K562 (cell line): ENCODE results near the gene DUS3L. TPM values are rescaled to one million over a fixed set of nuclear protein-coding genes. Genes with fewer than 3 reads are reported as not detected.

ENCODE experiments used
- ATAC-seq: fragments of 200-7000 bp; cut with Tn5 transposase; 3 replicates; pipeline ENCODE4 v1.9.1; 2020; ENCODE audit warnings: moderate library complexity
- BruUV-seq: library from RNA; stranded (reverse); fragments of 400-500 nt; replicated peaks from 2 replicates; lab custom pipeline; 2021; lab: Mats Ljungman, UMichigan
- CTCF ChIA-PET: fragments of 300-600 bp; formaldehyde crosslinking; extraction: SDS; loops from one replicate; lab custom pipeline; 2021; ENCODE audit warnings: low intra/inter-chr PET ratio; lab: Yijun Ruan, JAX
- POLR2A ChIA-PET: fragments of 300-600, 350-650 bp; sonication (Branson Sonifier 250); formaldehyde crosslinking; extraction: SDS; loops from one replicate; lab custom pipeline; 2021; ENCODE audit warnings: antibody characterized with exemption, inconsistent platforms; lab: Yijun Ruan, JAX
- DNase-seq, 4 experiments: peaks; one replicate each; pipeline versions ENCODE4 v3.0.0 to v3.0.0-alpha.2; 2011 to 2018; ENCODE audit warnings: low spot score in 3 of 4, mixed read lengths in 3 of 4; ENCODE audit errors: extremely low read depth in 1 of 4
- FAIRE-seq: peaks from 2 replicates; lab custom pipeline; 2011; peaks lifted over from hg19 to GRCh38; lab: Jason Lieb, UNC
- H2AFZ ChIP-seq: 2 replicates; pipeline ENCODE4 v1.6.0; 2011; ENCODE audit warnings: low read depth, low read length, control low read depth, inconsistent platforms
- H3K27ac ChIP-seq: fragments of 200-600 bp; 3 replicates; pipeline ENCODE4 v1.8.0; 2011; ENCODE audit warnings: low read depth, mild to moderate bottlenecking, control low read depth, inconsistent platforms, low read length, moderate library complexity, mixed read lengths; ENCODE audit errors: extremely low read depth
- H3K27me3 ChIP-seq, 2 experiments: fragments of 300-600 bp in 1 of 2; 2 replicates in 1 of 2; 3 replicates in 1 of 2; pipeline versions ENCODE4 v1.6.0 to v1.8.0; 2011; ENCODE audit warnings: inconsistent platforms in 2 of 2, low read length in 2 of 2, mild to moderate bottlenecking in 1 of 2, mixed read lengths in 1 of 2, moderate library complexity in 1 of 2; ENCODE audit not compliant: control insufficient read depth in 2 of 2, insufficient read depth in 2 of 2
- H3K36me3 ChIP-seq: fragments of 300-600 bp; 3 replicates; pipeline ENCODE4 v1.8.0; 2011; ENCODE audit warnings: mild to moderate bottlenecking, low read length, inconsistent platforms; ENCODE audit not compliant: control insufficient read depth, insufficient read depth
- H3K4me1 ChIP-seq, 2 experiments: fragments of 200-600 bp in 1 of 2; replicated peaks in 1 of 2; 2 replicates in 1 of 2; 3 replicates in 1 of 2; pipeline versions ENCODE4 v1.5.1 to v1.8.0; 2011; ENCODE audit warnings: inconsistent platforms in 2 of 2, low read length in 2 of 2, mild to moderate bottlenecking in 1 of 2, mixed read lengths in 1 of 2, moderate library complexity in 1 of 2; ENCODE audit not compliant: control insufficient read depth in 2 of 2, insufficient read depth in 2 of 2
- H3K4me2 ChIP-seq: 2 replicates; pipeline ENCODE4 v1.6.1; 2011; ENCODE audit warnings: low read length, control low read depth, inconsistent platforms, mixed read lengths; ENCODE audit not compliant: insufficient read depth
- H3K4me3 ChIP-seq: fragments of 200-600 bp; sonication (generic), shearing (Covaris generic); 2 replicates; pipeline ENCODE4 v1.5.1; 2016; ENCODE audit warnings: control low read depth, inconsistent platforms
- H3K79me2 ChIP-seq: fragments of 200-600 bp; 3 replicates; pipeline ENCODE4 v1.8.0; 2011; ENCODE audit warnings: low read length, inconsistent platforms; ENCODE audit not compliant: control insufficient read depth, insufficient read depth
- H3K9ac ChIP-seq, 2 experiments: 2 replicates each; pipeline versions ENCODE4 v1.6.0 to v1.6.1; 2011; ENCODE audit warnings: low read depth in 2 of 2, low read length in 2 of 2, control low read depth in 1 of 2, inconsistent platforms in 1 of 2, mild to moderate bottlenecking in 1 of 2, mixed read lengths in 1 of 2; ENCODE audit not compliant: insufficient read depth in 1 of 2
- H3K9me1 ChIP-seq: one replicate; pipeline ENCODE4 v1.6.0; 2011; ENCODE audit warnings: inconsistent platforms, mild to moderate bottlenecking, low read length, moderate library complexity; ENCODE audit not compliant: control insufficient read depth, insufficient read depth
- H3K9me3 ChIP-seq: replicated peaks from 2 replicates; pipeline ENCODE4 v1.5.1; 2011; ENCODE audit warnings: low read depth, low read length, inconsistent platforms; ENCODE audit not compliant: control insufficient read depth, insufficient read depth
- H4K20me1 ChIP-seq: replicated peaks from 2 replicates; pipeline ENCODE4 v1.6.1; 2011; ENCODE audit warnings: low read length, inconsistent platforms, mixed read lengths; ENCODE audit not compliant: control insufficient read depth, insufficient read depth
- ETV5 ChIP-seq: sonication (generic); formaldehyde crosslinking; IDR thresholded peaks from 2 replicates; pipeline ENCODE4 v1.4.0; 2020; ENCODE audit warnings: low read depth, mild to moderate bottlenecking, missing genetic modification reagents
- FOXM1 ChIP-seq, 2 experiments: fragments of 450-650 bp in 1 of 2; sonication (generic) in 1 of 2; formaldehyde crosslinking in 1 of 2; IDR thresholded peaks; 2 replicates each; pipeline versions ENCODE4 v1.6.1 to v1.9.0; 2017 to 2022; ENCODE audit warnings: low read depth in 2 of 2, mild to moderate bottlenecking in 2 of 2, missing genetic modification reagents in 1 of 2, moderate library complexity in 1 of 2
- HEY1 ChIP-seq: fragments of 250-450 bp; sonication (Bioruptor Pico); IDR thresholded peaks from 2 replicates; pipeline ENCODE4 v1.5.0; 2020; ENCODE audit warnings: mild to moderate bottlenecking, moderate library complexity, borderline replicate concordance
- KLF13 ChIP-seq: fragments of 450-650 bp; IDR thresholded peaks from 2 replicates; pipeline ENCODE4 v1.6.1; 2016; ENCODE audit warnings: missing genetic modification characterization, low read depth, mild to moderate bottlenecking, missing compliant biosample characterization, moderate library complexity, borderline replicate concordance
- NFATC3 ChIP-seq: fragments of 450-650 bp; IDR thresholded peaks from 2 replicates; pipeline ENCODE4 v1.6.1; 2017; ENCODE audit warnings: mild to moderate bottlenecking
- NR1H2 ChIP-seq: sonication (generic); formaldehyde crosslinking; IDR thresholded peaks from 2 replicates; pipeline ENCODE4 v1.4.0; 2020; ENCODE audit warnings: mild to moderate bottlenecking, missing genetic modification reagents
- SLC30A9 ChIP-seq: fragments of 250-450 bp; sonication (Bioruptor Pico); IDR thresholded peaks from 2 replicates; pipeline ENCODE4 v1.8.0; 2022; ENCODE audit warnings: mild to moderate bottlenecking, moderate library complexity
- TCFL5 ChIP-seq: fragments of 250-450 bp; sonication (Bioruptor Pico); conservative IDR thresholded peaks from 2 replicates; pipeline ENCODE4 v1.6.1; 2021; ENCODE audit warnings: mild to moderate bottlenecking, moderate library complexity, matching md5 sums
- ZNF583 ChIP-seq: fragments of 250-450 bp; sonication (Bioruptor Pico); IDR thresholded peaks from 2 replicates; pipeline ENCODE4 v1.4.0; 2020
- ZNF584 ChIP-seq: fragments of 200-800 bp; sonication (Bioruptor generic); IDR thresholded peaks from 2 replicates; pipeline ENCODE4 v1.6.1; 2016; ENCODE audit warnings: low read depth, mild to moderate bottlenecking, missing genetic modification characterization, missing compliant biosample characterization
- WGBS: fragments of 100-300 bp; shearing (Covaris generic); methylation state at CpG from one replicate; pipeline ENCODE4 v1.1.6; 2016; ENCODE audit warnings: low coverage, mixed read lengths; ENCODE audit not compliant: insufficient coverage; ENCODE audit errors: missing lambda C conversion rate; 5-methylcytosine and 5-hydroxymethylcytosine counted together
- in situ Hi-C: fragments of 300-500 bp; cut with MboI; formaldehyde crosslinking; loops from 4 replicates; pipeline ENCODE4 v1.15.0; 2018; ENCODE audit warnings: inconsistent platforms, mixed read lengths
- intact Hi-C: fragments of 100-400 bp; cut with micrococcal nuclease; formaldehyde crosslinking; loops from 2 replicates; pipeline ENCODE4 v1.14.2; 2022
- polyA plus RNA-seq, 8 experiments: library from polyadenylated mRNA; depleted of rRNA in 4 of 8; stranded (reverse) in 5 of 8; unstranded in 3 of 8; fragments of >200 nt; fragmentation: Nextera tagmentation in 2 of 8; fragmentation: Illumina TruSeq in 1 of 8; extraction: Ambion mirVana in 2 of 8; extraction: Trizol in 1 of 8; gene quantifications; 2 replicates each; pipeline versions ENCODE4 v1.2.1 to v1.2.3, GENCODE V29; 2011 to 2014; ENCODE audit warnings: inconsistent platforms in 1 of 8, missing spikeins in 1 of 8
- total RNA-seq, 7 experiments: library from RNA; depleted of rRNA in 6 of 7; stranded (reverse); fragments of >200 nt in 6 of 7; fragmentation: Illumina TruSeq in 2 of 7; extraction: Trizol in 2 of 7; gene quantifications; 2 replicates each; pipeline versions ENCODE4 v1.2.1 to v1.2.3, GENCODE V29; 2011 to 2021; ENCODE audit warnings: low replicate concordance in 1 of 7
- TF ChIP-seq, protein P1 (sequence below): sonication (generic); formaldehyde crosslinking; IDR thresholded peaks from 2 replicates; pipeline ENCODE4 v1.5.0; 2020; ENCODE audit warnings: missing genetic modification reagents
- TF ChIP-seq, protein P2 (sequence below): fragments of 450-650 bp; IDR thresholded peaks from 2 replicates; pipeline ENCODE4 v1.6.1; 2017; ENCODE audit warnings: mild to moderate bottlenecking, moderate library complexity
- TF ChIP-seq, protein P3 (sequence below): fragments of 450-650 bp; IDR thresholded peaks from 2 replicates; pipeline ENCODE4 v1.6.1; 2016; ENCODE audit warnings: missing biosample characterization, missing genetic modification characterization

The DUS3L gene
- total and polyA plus RNA-seq, 9 of the 15 experiments (the other 6 are each of a cell fraction or from before 2014, with no cell fraction given), result 1.7 to 102 (median 77.5) TPM

DNA sequence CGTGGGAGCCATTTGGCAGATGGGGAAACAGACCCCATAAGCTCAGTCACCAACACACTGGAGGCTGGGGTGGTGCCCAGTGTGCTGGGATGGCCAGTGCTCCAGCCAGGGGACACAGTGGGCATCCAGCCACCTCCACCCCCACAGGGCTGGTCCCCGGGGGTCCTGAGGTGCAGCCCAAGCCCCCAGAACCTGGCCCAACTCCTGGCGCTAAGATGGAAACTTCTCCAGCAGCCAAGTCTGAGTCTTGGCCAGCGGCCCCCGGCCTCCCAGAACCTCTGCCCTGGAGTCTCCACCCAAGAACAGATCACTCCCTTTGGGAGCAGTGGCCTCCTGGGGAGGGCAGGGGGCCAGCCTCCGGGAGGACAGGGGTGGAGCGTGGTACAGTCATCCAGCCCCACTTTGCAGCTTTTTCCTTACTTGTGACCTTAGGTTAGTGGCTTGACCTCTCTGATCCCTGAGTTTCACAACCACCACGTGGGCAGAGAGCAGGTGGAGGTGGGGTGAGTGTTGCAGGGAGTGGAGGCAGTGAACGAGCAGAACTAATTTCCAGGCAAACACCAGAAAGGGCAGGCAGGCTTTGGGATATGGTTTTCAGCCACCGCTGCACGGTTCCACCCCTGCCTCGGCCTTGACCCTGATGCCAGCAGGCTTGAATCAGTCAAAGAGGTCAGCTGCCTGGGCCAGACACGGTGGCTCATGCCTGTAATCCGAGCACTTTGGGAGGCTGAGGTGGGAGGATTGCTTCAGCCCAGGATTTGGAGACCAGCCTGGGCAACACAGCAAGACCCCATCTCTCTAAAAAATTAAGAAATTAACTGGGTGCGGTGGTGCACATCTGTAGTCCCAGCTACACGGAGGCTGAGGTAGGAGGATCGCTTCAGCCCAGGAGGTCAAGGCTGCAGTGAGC is 9.7 kb upstream of the DUS3L start (continued):
- TF ChIP-seq, protein P1, sequence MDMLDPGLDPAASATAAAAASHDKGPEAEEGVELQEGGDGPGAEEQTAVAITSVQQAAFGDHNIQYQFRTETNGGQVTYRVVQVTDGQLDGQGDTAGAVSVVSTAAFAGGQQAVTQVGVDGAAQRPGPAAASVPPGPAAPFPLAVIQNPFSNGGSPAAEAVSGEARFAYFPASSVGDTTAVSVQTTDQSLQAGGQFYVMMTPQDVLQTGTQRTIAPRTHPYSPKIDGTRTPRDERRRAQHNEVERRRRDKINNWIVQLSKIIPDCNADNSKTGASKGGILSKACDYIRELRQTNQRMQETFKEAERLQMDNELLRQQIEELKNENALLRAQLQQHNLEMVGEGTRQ, result peak; percentile 42; the same call in 1 of the 2 replicates
- no peak for TF ChIP-seq SLC30A9 (CRISPR knock-in tag)
- TF ChIP-seq KLF13 (tag), result no peak
- TF ChIP-seq FOXM1 (IDR thresholded peaks at IDR 0.05; ENCODE audit: low read depth), result no peak
- TF ChIP-seq FOXM1 (CRISPR knock-in tag; IDR thresholded peaks at IDR 0.05; ENCODE audit: low read depth), result no peak

- Histone ChIP-seq H3K4me2 (peak overlapping the region; percentile 43; the same call in 1 of the 2 replicates), H3K4me3 (no peak overlapping the region), H2AFZ (no peak overlapping the region), H3K27ac (no peak overlapping the region), H3K9ac (peak overlapping the region in 1 of 2 experiments; percentile 70; a peak in 2 of 4 replicates), H3K4me1 (peaks cover 36 to 68% of the 10 kb centered on the region in 2 experiments), H3K36me3 (no peaks in the 10 kb centered on the region), H3K79me2 (no peaks in the 10 kb centered on the region), H3K27me3 (no peaks in the 10 kb centered on the region), H3K9me3 (no peaks in the 10 kb centered on the region), H3K9me1 (no peaks in the 10 kb centered on the region), H4K20me1 (0 out of 2 replicates have a peak, but pooled peaks cover 11% of the 10 kb centered on the region)
- CTCF ChIA-PET, result no interaction called here
- no TSS peak for BruUV-seq
- in situ Hi-C loops, result loop anchor here (5.0 kb wide), 2 partner anchors 93 to 223 kb away; no protein-coding TSS in a partner anchor
- ATAC-seq, result peak; percentile 57
- POLR2A ChIA-PET, result interaction anchor here (0.6 to 1.3 kb wide), 6 partner anchors 8 to 691 kb away, joined by 3 to 11 read pairs (median 3); partner anchors contain the start of genes DUS3L and NDUFA11
- 22% methylated on average over 37 of the region's 37 CpGs for WGBS
- peak; percentile 82 to 92 (median 88) for DNase-seq
- FAIRE-seq, result peak; percentile 70
- intact Hi-C loops, result loop anchor here (5.0 to 10.0 kb wide), 2 partner anchors 185 to 223 kb away; no protein-coding TSS in a partner anchor
- TF ChIP-seq NFATC3 (no peak), HEY1 (peak; percentile 89; the same call in 1 of the 2 replicates), ZNF583 (CRISPR knock-in tag) (peak; percentile 78; the same call in 1 of the 2 replicates), ZNF584 (peak; percentile 94), NR1H2 (CRISPR knock-in tag) (no peak), TCFL5 (no peak), ETV5 (CRISPR knock-in tag) (peak; percentile 38; the same call in 1 of the 2 replicates)
- TF ChIP-seq, protein P2, sequence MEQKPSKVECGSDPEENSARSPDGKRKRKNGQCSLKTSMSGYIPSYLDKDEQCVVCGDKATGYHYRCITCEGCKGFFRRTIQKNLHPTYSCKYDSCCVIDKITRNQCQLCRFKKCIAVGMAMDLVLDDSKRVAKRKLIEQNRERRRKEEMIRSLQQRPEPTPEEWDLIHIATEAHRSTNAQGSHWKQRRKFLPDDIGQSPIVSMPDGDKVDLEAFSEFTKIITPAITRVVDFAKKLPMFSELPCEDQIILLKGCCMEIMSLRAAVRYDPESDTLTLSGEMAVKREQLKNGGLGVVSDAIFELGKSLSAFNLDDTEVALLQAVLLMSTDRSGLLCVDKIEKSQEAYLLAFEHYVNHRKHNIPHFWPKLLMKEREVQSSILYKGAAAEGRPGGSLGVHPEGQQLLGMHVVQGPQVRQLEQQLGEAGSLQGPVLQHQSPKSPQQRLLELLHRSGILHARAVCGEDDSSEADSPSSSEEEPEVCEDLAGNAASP, result no peak
- TF ChIP-seq, protein P3, sequence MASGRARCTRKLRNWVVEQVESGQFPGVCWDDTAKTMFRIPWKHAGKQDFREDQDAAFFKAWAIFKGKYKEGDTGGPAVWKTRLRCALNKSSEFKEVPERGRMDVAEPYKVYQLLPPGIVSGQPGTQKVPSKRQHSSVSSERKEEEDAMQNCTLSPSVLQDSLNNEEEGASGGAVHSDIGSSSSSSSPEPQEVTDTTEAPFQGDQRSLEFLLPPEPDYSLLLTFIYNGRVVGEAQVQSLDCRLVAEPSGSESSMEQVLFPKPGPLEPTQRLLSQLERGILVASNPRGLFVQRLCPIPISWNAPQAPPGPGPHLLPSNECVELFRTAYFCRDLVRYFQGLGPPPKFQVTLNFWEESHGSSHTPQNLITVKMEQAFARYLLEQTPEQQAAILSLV, result no peak
These were observed 8.6 kb upstream of the DUS3L start for GRCh38 chr19:5799247-5800241.
